ENCODE measurements around the gene CRABP2. TPM values are rescaled to one million over a fixed set of nuclear protein-coding genes. Genes with fewer than 3 reads are reported as not detected.

Gene CRABP2
- total and polyA plus RNA-seq, 10 of the 15 experiments (the other 5 are each of a cell fraction or from before 2014, with no cell fraction given): 0.21 to 1.3 (median 0.41) TPM

GRCh38 chr1:156728599-156729462, 23.4 kb upstream of the CRABP2 start, which contains the start of gene ISG20L2 (continued):
- TF ChIP-seq, protein P1, sequence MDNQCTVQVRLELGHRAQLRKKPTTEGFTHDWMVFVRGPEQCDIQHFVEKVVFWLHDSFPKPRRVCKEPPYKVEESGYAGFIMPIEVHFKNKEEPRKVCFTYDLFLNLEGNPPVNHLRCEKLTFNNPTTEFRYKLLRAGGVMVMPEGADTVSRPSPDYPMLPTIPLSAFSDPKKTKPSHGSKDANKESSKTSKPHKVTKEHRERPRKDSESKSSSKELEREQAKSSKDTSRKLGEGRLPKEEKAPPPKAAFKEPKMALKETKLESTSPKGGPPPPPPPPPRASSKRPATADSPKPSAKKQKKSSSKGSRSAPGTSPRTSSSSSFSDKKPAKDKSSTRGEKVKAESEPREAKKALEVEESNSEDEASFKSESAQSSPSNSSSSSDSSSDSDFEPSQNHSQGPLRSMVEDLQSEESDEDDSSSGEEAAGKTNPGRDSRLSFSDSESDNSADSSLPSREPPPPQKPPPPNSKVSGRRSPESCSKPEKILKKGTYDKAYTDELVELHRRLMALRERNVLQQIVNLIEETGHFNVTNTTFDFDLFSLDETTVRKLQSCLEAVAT (IDR thresholded peaks at IDR 0.05): peak; percentile 86
- TF ChIP-seq CREB1 (IDR thresholded peaks at IDR 0.05; ENCODE audit: low read depth): peak; percentile 99
- no peak for TF ChIP-seq ZNF217 (IDR thresholded peaks at IDR 0.05)
- peak; percentile 81 to 87 for TF ChIP-seq EGR1 (IDR thresholded peaks at IDR 0.05; ENCODE audit: borderline replicate concordance in 1 of 2, low read depth in 2 of 2, low read length in 2 of 2)
- TF ChIP-seq BACH1 (IDR thresholded peaks at IDR 0.05; ENCODE audit: borderline replicate concordance): 0 out of 2 replicates have a peak, but pooled peaks have one; percentile 19
- TF ChIP-seq MEF2A (IDR thresholded peaks at IDR 0.05; ENCODE audit: insufficient read depth, low read depth, low read length): 0 out of 2 replicates have a peak, but pooled peaks have one; percentile 15
- 0 out of 2 replicates have a peak, but pooled peaks have one; percentile 1 for TF ChIP-seq NR2C1 (IDR thresholded peaks at IDR 0.05)
- peak; percentile 82 for TF ChIP-seq SP1 (IDR thresholded peaks at IDR 0.05; ENCODE audit: low read depth, low read length)
- TF ChIP-seq, protein P2, sequence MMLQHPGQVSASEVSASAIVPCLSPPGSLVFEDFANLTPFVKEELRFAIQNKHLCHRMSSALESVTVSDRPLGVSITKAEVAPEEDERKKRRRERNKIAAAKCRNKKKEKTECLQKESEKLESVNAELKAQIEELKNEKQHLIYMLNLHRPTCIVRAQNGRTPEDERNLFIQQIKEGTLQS (IDR thresholded peaks at IDR 0.05; ENCODE audit: borderline replicate concordance, extremely low read depth, low read depth, low read length): 0 out of 2 replicates have a peak, but pooled peaks have one; percentile 9
- peak; percentile 76 for TF ChIP-seq SMAD5 (IDR thresholded peaks at IDR 0.05; ENCODE audit: low read depth)
- TF ChIP-seq HSF1 (IDR thresholded peaks at IDR 0.05; ENCODE audit: low read depth, low read length): 0 out of 2 replicates have a peak, but pooled peaks have one; percentile 15
- TF ChIP-seq E2F8 (IDR thresholded peaks at IDR 0.05; ENCODE audit: low read depth, partially characterized antibody): peak; percentile 74
- peak; percentile 38 for TF ChIP-seq RUNX3 (IDR thresholded peaks at IDR 0.05; ENCODE audit: low read length)
- TF ChIP-seq RFX5 (IDR thresholded peaks at IDR 0.05; ENCODE audit: low read depth, low read length): 0 out of 2 replicates have a peak, but pooled peaks have one; percentile 39
- TF ChIP-seq ESRRA (IDR thresholded peaks at IDR 0.05; ENCODE audit: low read length): peak; percentile 55; the same call in 1 of the 2 replicates
- peak in 1 of 2 experiments; percentile 31; a peak in 1 of 4 replicates for TF ChIP-seq IKZF2 (IDR thresholded peaks at IDR 0.05)
- TF ChIP-seq RELB (IDR thresholded peaks at IDR 0.05; ENCODE audit: low read depth): peak; percentile 39
- peak; percentile 96 for TF ChIP-seq POLR2AphosphoS5 (IDR thresholded peaks at IDR 0.05; ENCODE audit: low read length)
- TF ChIP-seq ATF7 (IDR thresholded peaks at IDR 0.05; ENCODE audit: low read depth): peak; percentile 89
- TF ChIP-seq MXI1 (IDR thresholded peaks at IDR 0.05; ENCODE audit: low read depth, low read length): peak; percentile 68; the same call in 1 of the 2 replicates

Data from GM12878 (cell line).